IMR-90 (cell line): ENCODE measurements around the gene CPXM1. TPM values are rescaled to one million over a fixed set of nuclear protein-coding genes. Genes with fewer than 3 reads are reported as not detected.

Experiments
- ATAC-seq: fragments of 200-7000 bp; cut with Tn5 transposase; 2 replicates; pipeline ENCODE4 v1.9.1; 2020; ENCODE audit warnings: low read depth, mild to moderate bottlenecking, moderate library complexity
- BruUV-seq: library from RNA; stranded (reverse); fragments of 400-500 nt; replicated peaks from 2 replicates; lab custom pipeline; 2021; lab: Mats Ljungman, UMichigan
- CTCF ChIA-PET: fragments of 300-600 bp; formaldehyde crosslinking; extraction: SDS; loops from one replicate; lab custom pipeline; 2021; ENCODE audit warnings: antibody characterized with exemption; lab: Yijun Ruan, JAX
- POLR2A ChIA-PET: fragments of 300-600 bp; sonication (Branson Sonifier 250); formaldehyde crosslinking; loops from one replicate; lab custom pipeline; 2022; ENCODE audit warnings: antibody characterized with exemption; ENCODE audit not compliant: unreplicated experiment; lab: Charles Lee
- DNase-seq: peaks from one replicate; pipeline ENCODE4 v3.0.0; 2013
- H2AFZ ChIP-seq: replicated peaks from 2 replicates; pipeline ENCODE3; 2013; ENCODE audit warnings: low read length, mild to moderate bottlenecking; ENCODE audit not compliant: poor library complexity
- H2AK5ac ChIP-seq: 2 replicates; pipeline ENCODE4 v1.6.1; 2013; ENCODE audit warnings: low read depth, low read length, inconsistent platforms
- H2AK9ac ChIP-seq: replicated peaks from 2 replicates; pipeline ENCODE3; 2013; ENCODE audit warnings: mild to moderate bottlenecking, low read depth, low read length, moderate library complexity; ENCODE audit not compliant: poor library complexity
- H2BK120ac ChIP-seq: 2 replicates; pipeline ENCODE4 v1.6.1; 2013; ENCODE audit warnings: low read depth, low read length, inconsistent platforms
- H2BK15ac ChIP-seq: 3 replicates; pipeline ENCODE4 v1.6.1; 2013; ENCODE audit warnings: low read depth, low read length, inconsistent platforms
- H2BK20ac ChIP-seq: 2 replicates; pipeline ENCODE4 v1.6.1; 2013; ENCODE audit warnings: low read depth, mild to moderate bottlenecking, inconsistent platforms, low read length, moderate library complexity
- H2BK5ac ChIP-seq: 2 replicates; pipeline ENCODE4 v1.6.1; 2013; ENCODE audit warnings: mild to moderate bottlenecking, low read depth, low read length, inconsistent platforms; ENCODE audit not compliant: poor library complexity, severe bottlenecking
- H3K14ac ChIP-seq: replicated peaks from 2 replicates; pipeline ENCODE4 v1.6.1; 2013; ENCODE audit warnings: low read depth, low read length, inconsistent platforms
- H3K18ac ChIP-seq: 2 replicates; pipeline ENCODE4 v1.6.1; 2013; ENCODE audit warnings: low read depth, low read length, control low read depth
- H3K23ac ChIP-seq: 2 replicates; pipeline ENCODE4 v1.6.1; 2013; ENCODE audit warnings: low read depth, low read length, inconsistent platforms
- H3K27ac ChIP-seq: 2 replicates; pipeline ENCODE4 v1.5.1; 2013; ENCODE audit warnings: mild to moderate bottlenecking, control low read depth, low read length; ENCODE audit not compliant: insufficient read depth
- H3K27me3 ChIP-seq: 2 replicates; pipeline ENCODE4 v1.6.1; 2013; ENCODE audit warnings: low read length; ENCODE audit not compliant: control insufficient read depth, insufficient read depth
- H3K36me3 ChIP-seq: 2 replicates; pipeline ENCODE4 v1.6.1; 2013; ENCODE audit warnings: low read length, mixed read lengths; ENCODE audit not compliant: control insufficient read depth, insufficient read depth
- H3K4ac ChIP-seq: 2 replicates; pipeline ENCODE4 v1.6.1; 2013; ENCODE audit warnings: low read depth, low read length, inconsistent platforms
- H3K4me1 ChIP-seq: 2 replicates; pipeline ENCODE4 v1.6.1; 2013; ENCODE audit warnings: low read length, mixed read lengths; ENCODE audit not compliant: control insufficient read depth, insufficient read depth
- H3K4me2 ChIP-seq: 2 replicates; pipeline ENCODE4 v1.6.1; 2013; ENCODE audit warnings: low read depth, mild to moderate bottlenecking, control low read depth, low read length, moderate library complexity
- H3K4me3 ChIP-seq: 2 replicates; pipeline ENCODE4 v1.5.1; 2013; ENCODE audit warnings: low read depth, mild to moderate bottlenecking, control low read depth, low read length, moderate library complexity; ENCODE audit not compliant: insufficient read depth
- H3K56ac ChIP-seq: 2 replicates; pipeline ENCODE4 v1.6.1; 2013; ENCODE audit warnings: low read length, inconsistent platforms; ENCODE audit not compliant: insufficient read depth; ENCODE audit errors: extremely low read depth
- H3K79me1 ChIP-seq, 2 experiments: 2 replicates each; pipeline ENCODE4 v1.6.1; 2013; ENCODE audit warnings: low read length in 2 of 2, inconsistent platforms in 1 of 2, low read depth in 1 of 2
- H3K9ac ChIP-seq: 2 replicates; pipeline ENCODE4 v1.6.1; 2013; ENCODE audit warnings: low read depth, low read length, control low read depth
- H3K9me1 ChIP-seq: 2 replicates; pipeline ENCODE4 v1.6.1; 2013; ENCODE audit warnings: low read length, inconsistent platforms; ENCODE audit not compliant: insufficient read depth
- H3K9me3 ChIP-seq: 2 replicates; pipeline ENCODE4 v1.6.1; 2013; ENCODE audit warnings: low read length; ENCODE audit not compliant: control insufficient read depth, insufficient read depth
- H4K20me1 ChIP-seq: 2 replicates; pipeline ENCODE4 v1.6.1; 2013; ENCODE audit warnings: low read length, inconsistent platforms; ENCODE audit not compliant: insufficient read depth
- H4K5ac ChIP-seq: 2 replicates; pipeline ENCODE4 v1.6.1; 2013; ENCODE audit warnings: mild to moderate bottlenecking, low read depth, low read length, control low read depth
- H4K8ac ChIP-seq, 2 experiments: 2 replicates each; pipeline ENCODE4 v1.6.1; 2013; ENCODE audit warnings: low read depth in 2 of 2, low read length in 2 of 2, control low read depth in 1 of 2, inconsistent platforms in 1 of 2
- H4K91ac ChIP-seq: 2 replicates; pipeline ENCODE4 v1.6.1; 2013; ENCODE audit warnings: low read depth, low read length, inconsistent platforms; ENCODE audit not compliant: insufficient read depth
- BHLHE40 ChIP-seq: fragments of 150-350 bp; IDR thresholded peaks from 2 replicates; pipeline ENCODE4 v1.6.1; 2016; ENCODE audit warnings: mild to moderate bottlenecking, low read depth, low read length
- CEBPB ChIP-seq: IDR thresholded peaks from 2 replicates; pipeline ENCODE4 v1.6.1; 2012; ENCODE audit warnings: low read depth, low read length, improper control_type of control experiment
- ELK1 ChIP-seq: fragments of 150-350 bp; IDR thresholded peaks from 2 replicates; pipeline ENCODE4 v1.6.1; 2016; ENCODE audit warnings: low read depth, mild to moderate bottlenecking, low read length, moderate library complexity, borderline replicate concordance
- FOS ChIP-seq: fragments of 150-350 bp; IDR thresholded peaks from 2 replicates; pipeline ENCODE4 v1.6.1; 2016; ENCODE audit warnings: low read depth, low read length
- MAFK ChIP-seq: IDR thresholded peaks from 2 replicates; pipeline ENCODE4 v1.6.1; 2012; ENCODE audit warnings: low read depth, low read length, improper control_type of control experiment
- MAZ ChIP-seq: IDR thresholded peaks from 2 replicates; pipeline ENCODE4 v1.6.1; 2012; ENCODE audit warnings: low read depth, mild to moderate bottlenecking, low read length, improper control_type of control experiment, moderate library complexity, borderline replicate concordance
- MXI1 ChIP-seq: IDR thresholded peaks from 2 replicates; pipeline ENCODE4 v1.6.1; 2012; ENCODE audit warnings: low read depth, mild to moderate bottlenecking, low read length, moderate library complexity, borderline replicate concordance
- NFE2L2 ChIP-seq: fragments of 150-350 bp; IDR thresholded peaks from 2 replicates; pipeline ENCODE4 v1.6.1; 2016; ENCODE audit warnings: low read depth, mild to moderate bottlenecking, low read length
- POLR2A ChIP-seq: IDR thresholded peaks from 2 replicates; pipeline ENCODE4 v1.6.1; 2012; ENCODE audit warnings: mild to moderate bottlenecking, low read depth, low read length
- RAD21 ChIP-seq: IDR thresholded peaks from 2 replicates; pipeline ENCODE4 v1.6.1; 2012; ENCODE audit warnings: low read length, improper control_type of control experiment
- RCOR1 ChIP-seq: IDR thresholded peaks from 2 replicates; pipeline ENCODE4 v1.6.1; 2012; ENCODE audit warnings: mild to moderate bottlenecking, low read length, improper control_type of control experiment; ENCODE audit not compliant: insufficient replicate concordance
- RFX5 ChIP-seq: IDR thresholded peaks from 2 replicates; pipeline ENCODE4 v1.8.0; 2012; ENCODE audit warnings: low read depth, mild to moderate bottlenecking, low read length, moderate library complexity
- SMC3 ChIP-seq: fragments of 150-350 bp; IDR thresholded peaks from 2 replicates; pipeline ENCODE4 v1.6.1; 2016; ENCODE audit warnings: low read depth, mild to moderate bottlenecking, antibody characterized with exemption, low read length, moderate library complexity
- USF2 ChIP-seq: fragments of 150-350 bp; IDR thresholded peaks from 2 replicates; pipeline ENCODE4 v1.6.1; 2017; ENCODE audit warnings: mild to moderate bottlenecking, antibody characterized with exemption, low read length, low read depth
- WGBS, 2 experiments: methylation state at CpG; one replicate each; pipeline versions ENCODE4 v1.1.5 to v1.1.7; 2013; ENCODE audit warnings: missing lambda C conversion rate in 2 of 2; ENCODE audit not compliant: insufficient read length in 1 of 2; ENCODE audit errors: extremely low coverage in 2 of 2; 5-methylcytosine and 5-hydroxymethylcytosine counted together
- dilution Hi-C: fragments of 300-500 bp; cut with HindIII; formaldehyde crosslinking; loops from one replicate; pipeline ENCODE4 v1.14.3; 2018; ENCODE audit warnings: low sequenced_read_pairs; ENCODE audit not compliant: unreplicated experiment
- in situ Hi-C: fragments of 300-500 bp; cut with MboI; formaldehyde crosslinking; loops from 3 replicates; pipeline ENCODE4 v1.14.3; 2019; ENCODE audit warnings: low sequenced_read_pairs, inconsistent platforms, mixed read lengths
- intact Hi-C: fragments of 100-400 bp; cut with micrococcal nuclease; formaldehyde crosslinking; loops from 2 replicates; pipeline ENCODE4 v1.10.0; 2022
- polyA plus RNA-seq, 3 experiments: library from polyadenylated mRNA; depleted of rRNA; stranded (reverse); fragments of >200 nt; gene quantifications; 2 replicates each; pipeline ENCODE4 v1.2.3, GENCODE V29; 2012; ENCODE audit warnings: low replicate concordance in 1 of 3
- total RNA-seq: library from RNA; depleted of rRNA; stranded (reverse); fragments of >200 nt; gene quantifications from 2 replicates; pipeline ENCODE4 v1.2.3, GENCODE V29; 2012
- TF ChIP-seq, protein P1 (sequence below): conservative IDR thresholded peaks from 2 replicates; pipeline ENCODE4 v1.5.1; 2012; ENCODE audit warnings: mild to moderate bottlenecking, low read depth, low read length, improper control_type of control experiment

CPXM1 gene
- total and polyA plus RNA-seq, 2 of the 4 experiments (the other 2 are of a cell fraction), result 1.1 to 4.6 TPM

GRCh38 chr20:2746636-2747265 lies 53.7 kb downstream of the CPXM1 start:
- BruUV-seq, result no TSS peak

More at GRCh38 chr20:2746636-2747265, 53.7 kb downstream of the CPXM1 start:
- Histone ChIP-seq H3K9me3 (no peaks in the 10 kb centered on the region), H4K20me1 (no peaks in the 10 kb centered on the region), H3K4me3 (no peak overlapping the region), H2AK9ac (no peak overlapping the region), H2BK120ac (no peak overlapping the region), H3K79me1 (no peaks in the 10 kb centered on the region), H2BK15ac (no peak overlapping the region), H3K4me1 (peaks cover 3% of the 10 kb centered on the region; the same call in 1 of the 2 replicates), H3K9ac (no peak overlapping the region), H2AFZ (no peak overlapping the region), H3K14ac (no peak overlapping the region), H3K23ac (no peak overlapping the region), H3K4me2 (no peak overlapping the region), H2BK20ac (no peak overlapping the region), H3K18ac (no peak overlapping the region), H2AK5ac (no peak overlapping the region), H3K27ac (no peak overlapping the region), H3K56ac (no peak overlapping the region), H4K5ac (no peak overlapping the region), H3K4ac (no peak overlapping the region), H4K8ac (no peak overlapping the region), H3K9me1 (peaks cover 2% of the 10 kb centered on the region; the same call in 1 of the 2 replicates), H3K36me3 (no peaks in the 10 kb centered on the region), H3K27me3 (peaks cover 39% of the 10 kb centered on the region), H4K91ac (no peak overlapping the region), H2BK5ac (no peak overlapping the region)
- no peak for TF ChIP-seq RCOR1
- no peak for TF ChIP-seq NFE2L2
- no peak for TF ChIP-seq RAD21
- TF ChIP-seq USF2, result no peak
- no peak for TF ChIP-seq RFX5
- TF ChIP-seq BHLHE40, result no peak
- no peak for TF ChIP-seq CEBPB
- TF ChIP-seq MAZ, result no peak
- TF ChIP-seq POLR2A, result no peak
- no peak for TF ChIP-seq FOS
- TF ChIP-seq MXI1, result no peak
- no peak for TF ChIP-seq ELK1
- no peak for TF ChIP-seq MAFK
- no peak for TF ChIP-seq SMC3
- TF ChIP-seq, protein P1, sequence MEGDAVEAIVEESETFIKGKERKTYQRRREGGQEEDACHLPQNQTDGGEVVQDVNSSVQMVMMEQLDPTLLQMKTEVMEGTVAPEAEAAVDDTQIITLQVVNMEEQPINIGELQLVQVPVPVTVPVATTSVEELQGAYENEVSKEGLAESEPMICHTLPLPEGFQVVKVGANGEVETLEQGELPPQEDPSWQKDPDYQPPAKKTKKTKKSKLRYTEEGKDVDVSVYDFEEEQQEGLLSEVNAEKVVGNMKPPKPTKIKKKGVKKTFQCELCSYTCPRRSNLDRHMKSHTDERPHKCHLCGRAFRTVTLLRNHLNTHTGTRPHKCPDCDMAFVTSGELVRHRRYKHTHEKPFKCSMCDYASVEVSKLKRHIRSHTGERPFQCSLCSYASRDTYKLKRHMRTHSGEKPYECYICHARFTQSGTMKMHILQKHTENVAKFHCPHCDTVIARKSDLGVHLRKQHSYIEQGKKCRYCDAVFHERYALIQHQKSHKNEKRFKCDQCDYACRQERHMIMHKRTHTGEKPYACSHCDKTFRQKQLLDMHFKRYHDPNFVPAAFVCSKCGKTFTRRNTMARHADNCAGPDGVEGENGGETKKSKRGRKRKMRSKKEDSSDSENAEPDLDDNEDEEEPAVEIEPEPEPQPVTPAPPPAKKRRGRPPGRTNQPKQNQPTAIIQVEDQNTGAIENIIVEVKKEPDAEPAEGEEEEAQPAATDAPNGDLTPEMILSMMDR, result no peak
- in situ Hi-C loops (no loop called here), intact Hi-C loops (no loop called here), dilution Hi-C loops (no loop called here)
- no peak for DNase-seq
- POLR2A ChIA-PET, result no interaction called here
- CTCF ChIA-PET, result no interaction called here
- no peak for ATAC-seq
- WGBS, 2 experiments, result 70% methylated on average over 2 of the region's 8 CpGs; no CpG with 5 or more reads in 1 of the 2 experiments
